ENCODE data around the gene ACAD11.

GRCh38 chr3:132661101-132661500 is 1.5 kb upstream of the ACAD11 start:
- TF ChIP-seq GATA2 (IDR thresholded peaks at IDR 0.05; ENCODE audit: low read depth, low read length) = no peak
- no peak for TF ChIP-seq GATA3 (IDR thresholded peaks at IDR 0.05; ENCODE audit: low read depth, low read length)

Data from SH-SY5Y (cell line).